Measurements from ENCODE around the gene ATL2.

The ATL2 gene

GRCh38 chr2:38360177-38360576 is 16.9 kb downstream of the ATL2 start:
- Histone ChIP-seq H3K27ac (ENCODE audit: low read length) (no peak overlapping the region), H3K9me3 (ENCODE audit: control insufficient read depth in 1 of 2, low read length in 2 of 2) (no peaks in the 10 kb centered on the region), H3K27me3 (ENCODE audit: low read depth, low read length) (no peaks in the 10 kb centered on the region), H3K4me1 (ENCODE audit: control insufficient read depth in 1 of 2, insufficient read depth in 2 of 2, low read length in 2 of 2) (peaks cover 0 to 26% of the 10 kb centered on the region in 2 donors), H3K36me3 (ENCODE audit: control insufficient read depth in 1 of 2, insufficient read depth in 2 of 2, low read length in 2 of 2) (peaks cover 0 to 4% of the 10 kb centered on the region in 2 donors), H3K4me3 (ENCODE audit: low read depth in 1 of 2, low read length in 2 of 2) (no peak overlapping the region)

DNA sequence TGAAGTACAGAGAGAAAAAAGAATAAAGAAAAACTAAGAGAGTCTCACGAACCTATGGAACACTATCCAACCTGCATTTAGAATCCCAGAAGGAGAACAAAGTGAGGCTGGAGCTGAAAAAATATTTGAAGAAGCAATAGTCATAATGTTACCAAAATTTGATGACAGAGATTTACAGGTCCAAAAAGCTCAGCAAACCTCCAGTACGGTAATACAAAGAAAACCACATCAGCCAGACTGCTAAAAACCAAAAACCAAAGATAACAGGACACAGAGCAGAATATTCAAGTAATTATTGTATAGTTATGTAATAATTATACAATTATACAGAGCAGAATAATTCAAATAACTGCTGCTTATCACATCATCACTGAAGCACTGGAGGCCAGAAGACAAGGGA is 23.7 kb downstream of the ATL2 start:
- Histone ChIP-seq H3K4me1 (ENCODE audit: control insufficient read depth in 1 of 2, insufficient read depth in 2 of 2, low read length in 2 of 2) (peaks cover 0 to 13% of the 10 kb centered on the region in 2 donors), H3K36me3 (ENCODE audit: control insufficient read depth in 1 of 2, insufficient read depth in 2 of 2, low read length in 2 of 2) (peaks cover 4 to 5% of the 10 kb centered on the region in 2 donors), H3K27me3 (ENCODE audit: low read depth, low read length) (no peaks in the 10 kb centered on the region), H3K4me3 (ENCODE audit: low read depth in 1 of 2, low read length in 2 of 2) (no peak overlapping the region), H3K9me3 (ENCODE audit: control insufficient read depth in 1 of 2, low read length in 2 of 2) (no peaks in the 10 kb centered on the region), H3K27ac (ENCODE audit: low read length) (no peak overlapping the region)

GRCh38 chr2:38352336-38352735 is 24.7 kb downstream of the ATL2 start:
- Histone ChIP-seq H3K9me3 (ENCODE audit: control insufficient read depth in 1 of 2, low read length in 2 of 2) (no peaks in the 10 kb centered on the region), H3K4me1 (ENCODE audit: control insufficient read depth in 1 of 2, insufficient read depth in 2 of 2, low read length in 2 of 2) (peaks cover 0 to 13% of the 10 kb centered on the region in 2 donors), H3K27ac (ENCODE audit: low read length) (no peak overlapping the region), H3K27me3 (ENCODE audit: low read depth, low read length) (no peaks in the 10 kb centered on the region), H3K4me3 (ENCODE audit: low read depth in 1 of 2, low read length in 2 of 2) (no peak overlapping the region), H3K36me3 (ENCODE audit: control insufficient read depth in 1 of 2, insufficient read depth in 2 of 2, low read length in 2 of 2) (peaks cover 0 to 5% of the 10 kb centered on the region in 2 donors)

DNA sequence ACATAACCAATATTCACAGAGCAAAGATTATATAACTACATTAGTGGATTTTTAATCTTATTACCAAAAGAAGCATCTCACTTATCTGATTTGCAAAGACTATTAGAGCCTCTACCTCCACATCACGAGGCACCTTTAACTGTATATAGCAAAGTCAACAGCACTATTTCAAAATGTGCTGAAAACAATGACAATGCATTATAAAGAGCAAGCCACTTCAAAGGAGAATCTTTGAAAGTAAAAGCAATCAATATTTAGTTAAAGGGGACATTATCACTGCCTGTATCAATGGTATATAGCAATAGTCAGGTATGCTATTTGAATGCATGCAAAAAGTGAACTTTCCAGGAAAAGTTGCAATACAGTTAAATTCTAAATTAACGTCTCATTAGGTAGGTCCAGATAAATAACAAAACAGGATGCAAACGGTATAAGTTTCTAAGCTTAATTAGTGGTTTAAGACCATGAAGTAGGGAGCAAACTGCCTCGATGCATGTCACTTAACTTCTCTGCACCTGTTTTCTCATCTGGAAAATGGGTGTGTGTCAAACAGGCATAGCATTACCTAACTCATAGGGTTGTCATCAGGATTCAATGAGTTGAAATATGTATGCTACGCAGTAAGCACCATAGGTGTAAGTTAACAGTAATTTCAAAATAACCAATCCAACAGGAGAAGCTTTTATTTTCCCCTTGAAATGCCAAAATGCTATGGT is 31.6 kb downstream of the ATL2 start:
- peaks cover 19% of the 10 kb centered on the region in 2 donors for H3K36me3 ChIP-seq (ENCODE audit: control insufficient read depth in 1 of 2, insufficient read depth in 2 of 2, low read length in 2 of 2)
- H3K27ac ChIP-seq (ENCODE audit: low read length), result no peak overlapping the region
- H3K27me3 ChIP-seq (ENCODE audit: low read depth, low read length), result no peaks in the 10 kb centered on the region
- no peaks in the 10 kb centered on the region for H3K9me3 ChIP-seq (ENCODE audit: control insufficient read depth in 1 of 2, low read length in 2 of 2)
- no peak overlapping the region for H3K4me3 ChIP-seq (ENCODE audit: low read depth in 1 of 2, low read length in 2 of 2)
- peaks cover 0 to 12% of the 10 kb centered on the region in 2 donors for H3K4me1 ChIP-seq (ENCODE audit: control insufficient read depth in 1 of 2, insufficient read depth in 2 of 2, low read length in 2 of 2)

- Histone ChIP-seq H3K27ac (ENCODE audit: low read length) (no peak overlapping the region), H3K4me3 (ENCODE audit: low read depth in 1 of 2, low read length in 2 of 2) (no peak overlapping the region), H3K36me3 (ENCODE audit: control insufficient read depth in 1 of 2, insufficient read depth in 2 of 2, low read length in 2 of 2) (peaks cover 17 to 19% of the 10 kb centered on the region in 2 donors), H3K9me3 (ENCODE audit: control insufficient read depth in 1 of 2, low read length in 2 of 2) (no peaks in the 10 kb centered on the region), H3K27me3 (ENCODE audit: low read depth, low read length) (no peaks in the 10 kb centered on the region), H3K4me1 (ENCODE audit: control insufficient read depth in 1 of 2, insufficient read depth in 2 of 2, low read length in 2 of 2) (peaks cover 0 to 10% of the 10 kb centered on the region in 2 donors)
These were observed 32.3 kb downstream of the ATL2 start for GRCh38 chr2:38344813-38345212.

DNA sequence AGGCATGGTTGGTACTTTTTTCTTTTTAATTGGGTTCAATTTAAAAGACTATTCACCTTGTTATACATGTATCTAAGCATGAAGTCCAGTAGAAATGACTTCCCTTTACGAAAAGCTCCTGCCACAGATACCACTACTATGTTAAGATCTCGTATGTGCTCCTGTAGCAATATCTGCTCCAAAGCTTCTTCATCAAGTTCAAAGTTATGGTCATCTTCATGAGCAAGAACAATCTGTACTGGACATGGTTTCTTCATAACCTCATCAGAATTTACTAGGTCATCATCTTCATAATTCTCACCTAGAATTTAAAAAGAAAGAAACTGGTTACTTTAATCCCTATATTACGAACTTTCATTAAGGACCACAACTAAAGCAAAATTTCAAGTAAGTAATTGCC is 33.9 kb downstream of the ATL2 start:
- H3K27me3 ChIP-seq (ENCODE audit: low read depth, low read length), result no peaks in the 10 kb centered on the region
- no peak overlapping the region for H3K27ac ChIP-seq (ENCODE audit: low read length)
- peaks cover 0 to 10% of the 10 kb centered on the region in 2 donors for H3K4me1 ChIP-seq (ENCODE audit: control insufficient read depth in 1 of 2, insufficient read depth in 2 of 2, low read length in 2 of 2)
- peaks cover 17 to 19% of the 10 kb centered on the region in 2 donors for H3K36me3 ChIP-seq (ENCODE audit: control insufficient read depth in 1 of 2, insufficient read depth in 2 of 2, low read length in 2 of 2)
- no peaks in the 10 kb centered on the region for H3K9me3 ChIP-seq (ENCODE audit: control insufficient read depth in 1 of 2, low read length in 2 of 2)
- H3K4me3 ChIP-seq (ENCODE audit: low read depth in 1 of 2, low read length in 2 of 2), result no peak overlapping the region

DNA sequence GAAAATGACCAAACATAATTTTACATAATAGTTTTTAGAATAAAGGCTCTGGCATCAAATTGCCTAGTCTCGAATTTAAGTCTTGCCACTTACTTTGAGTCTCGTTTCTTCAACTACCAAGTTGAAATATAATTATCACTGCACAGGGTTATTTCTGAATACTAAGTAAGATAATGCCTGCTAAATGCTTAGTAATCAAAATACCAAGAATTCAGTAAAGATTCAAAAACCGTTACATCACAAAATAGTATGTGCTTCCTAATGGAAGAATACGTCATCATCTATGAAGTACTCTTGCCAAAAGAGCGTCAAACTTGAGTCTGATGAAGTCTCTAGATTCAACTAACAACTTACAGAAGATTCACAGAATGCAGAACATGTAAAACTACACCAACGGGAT is 40.5 kb downstream of the ATL2 start:
- Histone ChIP-seq H3K36me3 (ENCODE audit: control insufficient read depth in 1 of 2, insufficient read depth in 2 of 2, low read length in 2 of 2) (peaks cover 14 to 26% of the 10 kb centered on the region in 2 donors), H3K27me3 (ENCODE audit: low read depth, low read length) (no peaks in the 10 kb centered on the region), H3K27ac (ENCODE audit: low read length) (no peak overlapping the region), H3K4me1 (ENCODE audit: control insufficient read depth in 1 of 2, insufficient read depth in 2 of 2, low read length in 2 of 2) (peaks cover 0 to 3% of the 10 kb centered on the region in 2 donors), H3K9me3 (ENCODE audit: control insufficient read depth in 1 of 2, low read length in 2 of 2) (no peaks in the 10 kb centered on the region), H3K4me3 (ENCODE audit: low read depth in 1 of 2, low read length in 2 of 2) (no peak overlapping the region)

DNA sequence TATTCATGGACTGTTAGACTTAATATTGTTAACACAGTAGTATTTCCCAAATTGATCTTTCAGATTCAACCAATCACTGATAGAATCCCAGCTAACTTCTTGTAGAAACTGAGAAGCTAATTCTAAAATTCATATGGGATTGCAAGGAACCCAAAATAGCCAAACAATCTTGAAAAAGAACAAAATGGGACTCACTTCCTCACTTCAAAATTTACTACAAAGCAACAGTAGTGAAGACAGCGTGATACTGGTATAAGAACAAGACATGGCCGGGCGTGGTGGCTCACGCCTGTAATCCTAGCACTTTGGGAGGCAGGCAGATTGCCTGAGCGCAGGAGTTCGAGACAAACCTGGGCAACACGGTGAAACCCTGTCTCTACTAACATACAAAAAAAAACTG is 46.3 kb downstream of the ATL2 start:
- H3K27me3 ChIP-seq (ENCODE audit: low read depth, low read length), result no peaks in the 10 kb centered on the region
- H3K27ac ChIP-seq (ENCODE audit: low read length), result no peak overlapping the region
- H3K36me3 ChIP-seq (ENCODE audit: control insufficient read depth in 1 of 2, insufficient read depth in 2 of 2, low read length in 2 of 2), result peaks cover 5 to 17% of the 10 kb centered on the region in 2 donors
- peaks cover 0 to 5% of the 10 kb centered on the region in 2 donors for H3K9me3 ChIP-seq (ENCODE audit: control insufficient read depth in 1 of 2, low read length in 2 of 2)
- no peak overlapping the region for H3K4me3 ChIP-seq (ENCODE audit: low read depth in 1 of 2, low read length in 2 of 2)
- peaks cover 0 to 7% of the 10 kb centered on the region in 2 donors for H3K4me1 ChIP-seq (ENCODE audit: control insufficient read depth in 1 of 2, insufficient read depth in 2 of 2, low read length in 2 of 2)

DNA sequence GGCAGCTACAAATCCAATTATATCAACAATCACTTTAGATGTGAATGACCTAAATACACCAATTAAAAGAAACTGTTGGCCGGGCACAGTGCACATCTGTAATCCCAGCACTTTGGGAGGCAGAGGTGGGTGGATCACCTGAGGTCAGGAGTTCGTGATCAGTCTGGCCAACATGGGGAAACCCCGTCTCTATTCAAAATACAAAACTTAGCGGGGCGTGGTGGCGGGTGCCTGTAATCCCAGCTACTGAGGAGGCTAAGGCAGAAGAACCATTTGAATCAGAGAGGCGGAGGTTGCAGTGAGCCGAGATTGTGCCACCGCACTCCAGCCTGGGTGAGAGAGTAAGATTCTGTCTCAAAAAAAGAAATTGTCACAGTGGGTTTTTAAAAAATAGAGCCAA is 49.5 kb downstream of the ATL2 start:
- H3K36me3 ChIP-seq (ENCODE audit: control insufficient read depth in 1 of 2, insufficient read depth in 2 of 2, low read length in 2 of 2), result peaks cover 2 to 6% of the 10 kb centered on the region in 2 donors
- H3K9me3 ChIP-seq (ENCODE audit: control insufficient read depth in 1 of 2, low read length in 2 of 2), result peaks cover 0 to 5% of the 10 kb centered on the region in 2 donors
- no peak overlapping the region for H3K27ac ChIP-seq (ENCODE audit: low read length)
- peaks cover 0 to 14% of the 10 kb centered on the region in 2 donors for H3K4me1 ChIP-seq (ENCODE audit: control insufficient read depth in 1 of 2, insufficient read depth in 2 of 2, low read length in 2 of 2)
- H3K27me3 ChIP-seq (ENCODE audit: low read depth, low read length), result no peaks in the 10 kb centered on the region
- H3K4me3 ChIP-seq (ENCODE audit: low read depth in 1 of 2, low read length in 2 of 2), result no peak overlapping the region

DNA sequence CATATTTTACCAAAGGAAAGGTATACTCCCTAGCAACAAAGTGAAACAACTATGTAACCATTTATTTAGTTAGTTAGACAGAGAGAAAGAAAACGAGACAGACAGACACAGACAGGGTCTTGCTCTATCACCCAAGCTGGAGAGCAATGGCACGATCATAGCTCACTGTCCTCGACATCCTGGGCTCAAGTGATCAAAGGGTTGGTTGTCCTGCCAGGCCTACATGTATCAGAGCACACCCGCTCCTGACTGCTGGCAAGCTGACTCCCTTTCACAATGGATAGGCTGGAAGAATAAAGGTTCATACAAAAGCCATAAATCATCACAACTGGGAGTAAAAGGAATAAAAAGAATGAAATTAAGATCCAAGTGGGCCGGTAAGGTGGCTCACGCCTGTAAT is 53.5 kb downstream of the ATL2 start:
- no peaks in the 10 kb centered on the region for H3K9me3 ChIP-seq (ENCODE audit: control insufficient read depth in 1 of 2, low read length in 2 of 2)

GRCh38 chr2:38322224-38322914 is 54.7 kb downstream of the ATL2 start:
- peaks cover 0 to 18% of the 10 kb centered on the region in 2 donors for H3K4me1 ChIP-seq (ENCODE audit: control insufficient read depth in 1 of 2, insufficient read depth in 2 of 2, low read length in 2 of 2)
- peaks cover 6% of the 10 kb centered on the region in 2 donors for H3K36me3 ChIP-seq (ENCODE audit: control insufficient read depth in 1 of 2, insufficient read depth in 2 of 2, low read length in 2 of 2)
- no peak overlapping the region for H3K4me3 ChIP-seq (ENCODE audit: low read depth in 1 of 2, low read length in 2 of 2)
- no peaks in the 10 kb centered on the region for H3K27me3 ChIP-seq (ENCODE audit: low read depth, low read length)
- no peaks in the 10 kb centered on the region for H3K9me3 ChIP-seq (ENCODE audit: control insufficient read depth in 1 of 2, low read length in 2 of 2)
- no peak overlapping the region for H3K27ac ChIP-seq (ENCODE audit: low read length)

More for the DNA sequence above, 53.5 kb downstream of the ATL2 start:
- H3K4me3 ChIP-seq (ENCODE audit: low read depth in 1 of 2, low read length in 2 of 2), result no peak overlapping the region
- H3K36me3 ChIP-seq (ENCODE audit: control insufficient read depth in 1 of 2, insufficient read depth in 2 of 2, low read length in 2 of 2), result no peaks in the 10 kb centered on the region
- no peaks in the 10 kb centered on the region for H3K27me3 ChIP-seq (ENCODE audit: low read depth, low read length)
- no peak overlapping the region for H3K27ac ChIP-seq (ENCODE audit: low read length)
- H3K4me1 ChIP-seq (ENCODE audit: control insufficient read depth in 1 of 2, insufficient read depth in 2 of 2, low read length in 2 of 2), result peaks cover 0 to 14% of the 10 kb centered on the region in 2 donors
